GM18909 (cell line): ENCODE results near the gene IFI27L2.

ENCODE experiments used
- ATAC-seq: cut with Tn5 transposase; IDR thresholded peaks from one replicate; pipeline ENCODE4 v1.9.1; 2021; ENCODE audit warnings: mild to moderate bottlenecking; ENCODE audit not compliant: unreplicated experiment, poor library complexity

The IFI27L2 gene

DNA sequence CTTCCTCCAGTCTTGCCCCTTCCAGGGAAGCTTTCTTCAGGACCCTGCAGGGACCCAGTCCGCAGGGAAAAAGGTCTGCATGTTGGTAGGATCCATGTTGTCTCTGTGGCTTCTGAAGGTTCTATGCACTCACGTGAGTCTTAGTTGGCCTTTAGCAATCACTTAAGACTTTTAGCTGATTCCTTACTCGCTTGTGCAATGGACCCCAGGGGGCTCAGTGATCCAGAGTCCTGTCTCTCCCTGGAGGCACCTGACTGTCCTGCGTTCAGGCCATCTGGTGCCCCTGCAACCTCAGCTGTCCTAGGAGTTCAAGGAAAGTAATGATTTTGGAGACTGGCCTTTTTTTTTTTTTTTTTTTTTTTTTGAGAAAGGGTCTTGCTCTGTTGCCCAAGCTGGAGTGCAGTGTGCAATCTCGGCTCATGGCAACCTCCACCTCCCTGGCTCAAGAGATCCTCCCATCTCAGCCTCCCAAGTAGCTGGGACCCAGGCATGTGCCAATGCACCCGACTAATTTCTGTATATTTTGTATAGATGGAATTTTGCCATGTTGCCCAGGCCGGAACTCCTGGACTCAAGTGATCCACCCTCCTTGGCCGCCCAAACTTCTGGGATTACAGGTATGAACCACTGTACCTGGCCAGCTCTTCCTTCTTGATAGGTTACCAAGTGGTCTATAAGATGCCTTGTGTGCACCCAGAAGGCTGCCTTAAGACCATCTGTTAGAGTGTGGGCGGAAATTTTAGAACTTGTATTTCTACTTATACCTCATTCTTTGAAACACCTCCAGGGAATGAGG lies 4.6 kb downstream of the IFI27L2 start:
- ATAC-seq = no peak

DNA sequence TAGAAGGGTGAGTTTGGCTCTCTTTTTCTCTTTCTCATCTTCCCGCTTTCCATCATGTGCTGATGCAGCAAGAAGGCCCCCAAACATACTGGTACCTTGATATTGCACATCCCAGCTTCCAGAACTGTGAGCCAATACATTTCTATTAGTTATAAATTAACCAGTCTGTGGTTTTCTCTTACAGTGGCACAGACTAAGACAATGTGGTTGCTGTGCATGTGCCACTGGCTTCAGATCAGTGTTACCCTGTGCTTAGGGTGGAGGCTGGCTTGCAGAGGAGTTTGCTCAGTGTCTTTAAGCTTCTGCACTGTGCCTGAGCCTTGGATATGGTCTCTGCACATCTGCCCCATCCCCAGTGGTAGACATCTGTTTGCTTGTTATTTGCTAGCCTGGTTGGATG lies 5.5 kb downstream of the IFI27L2 start:
- no peak for ATAC-seq

DNA sequence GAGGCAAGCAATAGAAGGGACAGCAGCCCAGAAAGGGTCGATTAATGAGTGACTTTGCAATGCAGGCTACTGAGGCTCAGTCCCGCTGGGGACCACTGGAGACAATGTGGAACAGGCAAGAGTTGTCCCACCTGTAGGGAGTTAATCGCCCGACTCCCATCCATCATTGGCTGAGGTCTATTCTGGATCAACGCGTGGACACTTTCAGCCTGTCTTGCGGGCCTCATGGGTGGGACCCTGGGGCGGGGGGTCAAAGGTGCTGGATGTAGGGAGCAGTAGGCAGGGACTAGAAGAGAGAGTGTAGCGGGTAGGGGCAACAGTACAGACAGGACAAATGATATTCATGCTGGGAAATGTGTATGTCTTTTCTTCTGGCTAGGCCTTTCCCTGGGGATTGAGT lies 6.1 kb downstream of the IFI27L2 start:
- no peak for ATAC-seq

DNA sequence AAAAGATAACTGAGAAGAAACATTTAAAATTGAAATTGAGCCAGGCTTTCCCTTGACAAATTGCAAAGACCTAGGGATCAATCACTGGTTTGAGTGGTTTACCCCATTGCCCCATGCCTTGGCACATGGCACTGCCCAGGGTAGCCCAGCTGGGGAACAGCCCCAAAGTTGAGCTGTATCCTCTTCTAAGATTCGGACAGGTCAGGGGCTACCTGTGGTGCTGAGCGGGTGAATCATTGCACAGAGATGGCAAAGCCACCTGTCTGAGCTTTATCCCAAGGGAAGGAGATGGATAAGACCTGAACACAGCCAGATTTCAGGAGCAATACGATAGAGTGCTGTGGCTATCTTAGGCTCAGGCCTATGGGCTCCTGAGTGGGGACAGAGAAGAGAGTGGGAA lies 7.0 kb downstream of the IFI27L2 start:
- ATAC-seq = no peak

DNA sequence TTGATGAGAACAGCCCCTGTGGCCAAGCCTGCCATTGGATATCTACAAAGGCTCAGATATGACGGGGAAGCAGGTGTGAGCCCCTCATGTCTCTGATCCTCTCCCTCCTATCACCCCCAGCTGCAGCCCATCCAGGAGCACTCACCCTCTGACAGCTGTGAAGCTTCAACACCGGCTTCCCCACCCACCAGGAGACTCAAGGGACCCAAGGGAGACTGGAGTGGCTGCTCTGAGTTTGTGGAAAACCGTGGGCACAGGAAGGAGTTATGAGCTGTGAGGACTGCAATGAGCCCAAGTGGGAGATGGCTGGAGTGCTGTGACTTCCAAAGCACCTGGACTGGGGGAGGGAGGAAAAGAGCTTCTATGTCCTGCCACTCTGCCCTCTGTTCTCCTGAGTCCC lies 7.9 kb downstream of the IFI27L2 start:
- no peak for ATAC-seq

DNA sequence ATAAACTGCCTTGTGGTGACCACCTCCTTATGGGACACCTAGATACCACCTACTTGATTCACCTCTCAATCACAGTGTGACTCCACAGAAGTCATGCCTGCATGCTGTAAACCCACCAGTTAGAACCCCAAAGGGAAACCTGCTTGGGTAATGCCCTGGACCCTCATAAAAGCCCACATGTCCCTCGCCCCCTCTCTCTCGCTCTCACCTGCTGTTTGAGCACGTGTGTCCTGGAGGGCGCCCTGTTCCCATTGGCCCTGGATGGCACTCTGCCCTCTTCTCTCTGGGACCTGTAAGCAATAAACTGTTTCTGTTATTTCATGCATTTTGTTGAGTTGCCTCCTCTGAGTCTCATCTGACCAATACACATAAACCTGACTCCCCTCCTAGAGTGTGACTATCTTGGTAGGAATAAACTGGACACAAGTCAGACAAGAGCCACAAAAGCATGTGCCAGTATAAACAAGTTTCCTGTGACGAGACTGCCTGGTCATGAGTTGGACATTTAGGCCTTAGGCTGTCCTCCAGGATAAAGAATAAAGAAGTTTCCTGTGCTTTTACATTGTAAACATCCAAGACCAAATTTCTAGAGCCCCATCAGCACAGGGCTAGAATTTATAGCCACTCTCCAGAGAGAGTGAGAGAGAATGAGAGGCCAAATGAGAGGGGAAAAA lies 8.6 kb downstream of the IFI27L2 start:
- ATAC-seq = no peak

DNA sequence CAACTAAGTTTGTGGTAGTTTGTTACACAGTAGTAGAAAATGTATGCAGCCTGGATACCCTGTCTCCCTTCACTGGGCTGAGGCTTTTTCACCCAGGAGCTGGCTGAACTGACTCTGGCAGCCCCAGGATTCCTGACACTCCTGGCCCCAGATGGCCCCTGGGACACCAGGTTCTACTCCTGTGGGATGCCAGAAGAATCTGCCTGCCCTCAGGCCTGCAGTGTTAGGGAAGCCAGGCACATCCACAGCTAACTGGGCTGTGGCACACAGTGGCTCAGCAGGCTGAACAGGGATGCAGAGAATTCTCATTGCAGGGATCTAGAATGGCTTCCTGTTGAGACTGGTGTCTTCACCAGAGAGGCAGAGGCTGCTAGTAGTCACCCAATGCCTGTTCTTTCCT lies 10.3 kb downstream of the IFI27L2 start:
- ATAC-seq = no peak

DNA sequence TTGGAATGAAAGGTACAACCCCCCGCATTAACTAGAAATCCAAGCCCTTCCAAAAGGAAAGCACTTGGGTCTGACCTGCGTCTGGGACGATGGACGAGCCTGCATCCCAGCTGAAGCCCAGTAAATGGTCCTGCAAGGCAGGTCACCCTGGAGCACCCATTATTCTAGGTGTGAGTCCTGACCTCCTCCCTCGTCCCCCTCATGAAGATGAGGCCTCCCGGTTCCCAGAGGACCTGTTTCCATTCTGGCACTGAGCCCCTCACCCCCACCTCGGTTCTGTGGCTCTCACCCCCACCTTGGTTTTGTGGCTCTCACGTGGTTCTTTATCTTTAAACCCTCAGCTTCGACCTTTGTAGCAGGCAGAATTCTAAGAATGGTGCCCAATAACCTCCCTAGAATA lies 11.5 kb downstream of the IFI27L2 start:
- no peak for ATAC-seq

DNA sequence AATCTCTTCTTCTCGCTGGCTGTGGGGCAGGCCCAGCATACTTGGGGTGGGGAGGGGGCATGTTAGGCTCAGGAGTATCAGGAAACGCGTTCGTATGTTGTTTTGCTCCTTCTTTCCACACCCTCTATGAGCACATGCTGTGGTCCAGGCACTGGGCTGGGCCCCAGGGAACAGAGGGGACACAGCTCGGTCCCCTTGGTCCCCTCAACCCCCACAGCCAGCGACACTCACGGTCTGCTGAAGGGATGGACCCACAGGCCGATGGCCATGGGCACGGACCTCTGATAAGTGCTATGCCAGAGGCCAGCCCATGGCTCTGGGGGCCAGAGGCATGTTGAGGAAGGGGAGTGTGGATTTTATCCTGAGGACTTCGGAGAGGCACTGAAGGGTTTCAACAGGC lies 12.7 kb downstream of the IFI27L2 start:
- no peak for ATAC-seq

DNA sequence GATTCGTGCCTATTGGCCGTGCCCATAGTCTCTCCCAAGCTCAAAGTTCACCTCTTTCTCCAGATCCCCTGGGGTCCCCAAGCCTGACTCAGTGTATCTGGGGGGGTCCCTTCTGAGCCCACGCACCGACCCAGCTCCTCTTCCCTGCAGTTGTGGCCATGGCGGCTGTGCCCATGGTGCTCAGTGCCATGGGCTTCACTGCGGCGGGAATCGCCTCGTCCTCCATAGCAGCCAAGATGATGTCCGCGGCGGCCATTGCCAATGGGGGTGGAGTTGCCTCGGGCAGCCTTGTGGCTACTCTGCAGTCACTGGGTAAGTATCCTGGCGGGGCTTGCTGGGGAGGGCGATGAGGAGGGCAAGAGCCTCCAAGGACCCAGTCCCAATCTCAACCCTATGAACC lies 13.8 kb downstream of the IFI27L2 start:
- ATAC-seq = no peak

DNA sequence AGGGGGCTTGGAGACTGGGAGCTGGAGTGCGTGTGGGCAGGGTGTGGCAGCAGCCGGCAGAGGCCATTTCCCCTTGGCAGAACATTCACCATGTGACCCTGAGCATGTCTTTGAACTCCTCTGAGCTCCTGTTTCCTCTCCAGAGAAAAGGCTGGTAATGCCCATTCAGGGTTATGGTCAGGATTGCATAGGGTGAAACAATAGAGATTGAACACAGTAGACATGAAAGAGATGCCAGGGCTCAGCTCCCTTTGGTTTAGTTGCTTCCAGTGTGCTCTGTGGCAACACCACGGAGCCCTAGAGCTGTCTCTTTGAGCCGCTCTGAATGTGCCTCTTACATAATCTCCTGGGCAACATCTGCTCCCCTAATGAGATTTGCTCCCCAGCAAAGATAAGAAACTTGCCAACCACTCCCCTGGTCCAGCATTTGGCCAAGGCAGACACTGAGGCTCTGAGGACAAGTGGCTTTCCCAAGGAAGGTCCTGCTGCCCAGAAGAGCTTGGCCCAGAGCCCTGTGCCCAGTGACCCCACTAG lies 14.3 kb downstream of the IFI27L2 start:
- ATAC-seq = no peak

DNA sequence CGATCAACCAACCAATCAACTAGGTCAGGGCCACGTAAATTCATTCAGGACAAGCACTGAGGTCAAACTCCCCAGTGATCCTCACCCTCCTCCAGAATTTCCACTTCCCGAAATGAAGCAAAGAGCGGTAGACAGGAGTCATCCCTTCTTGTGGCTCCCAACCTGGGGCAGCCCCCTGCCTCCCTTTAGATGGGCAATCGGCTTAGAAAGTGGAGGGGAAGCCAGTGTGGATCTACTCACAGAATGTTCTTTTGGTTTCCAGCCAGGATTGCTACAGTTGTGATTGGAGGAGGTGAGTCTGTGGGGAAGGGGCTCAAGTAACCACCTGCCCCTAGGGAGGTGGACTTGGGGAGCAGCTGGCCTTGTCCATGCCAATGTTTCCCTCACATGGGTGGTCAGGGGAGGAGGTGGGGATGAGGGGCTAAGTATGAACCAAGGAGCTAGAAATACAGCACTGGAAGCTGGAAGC lies 14.8 kb downstream of the IFI27L2 start:
- no peak for ATAC-seq

DNA sequence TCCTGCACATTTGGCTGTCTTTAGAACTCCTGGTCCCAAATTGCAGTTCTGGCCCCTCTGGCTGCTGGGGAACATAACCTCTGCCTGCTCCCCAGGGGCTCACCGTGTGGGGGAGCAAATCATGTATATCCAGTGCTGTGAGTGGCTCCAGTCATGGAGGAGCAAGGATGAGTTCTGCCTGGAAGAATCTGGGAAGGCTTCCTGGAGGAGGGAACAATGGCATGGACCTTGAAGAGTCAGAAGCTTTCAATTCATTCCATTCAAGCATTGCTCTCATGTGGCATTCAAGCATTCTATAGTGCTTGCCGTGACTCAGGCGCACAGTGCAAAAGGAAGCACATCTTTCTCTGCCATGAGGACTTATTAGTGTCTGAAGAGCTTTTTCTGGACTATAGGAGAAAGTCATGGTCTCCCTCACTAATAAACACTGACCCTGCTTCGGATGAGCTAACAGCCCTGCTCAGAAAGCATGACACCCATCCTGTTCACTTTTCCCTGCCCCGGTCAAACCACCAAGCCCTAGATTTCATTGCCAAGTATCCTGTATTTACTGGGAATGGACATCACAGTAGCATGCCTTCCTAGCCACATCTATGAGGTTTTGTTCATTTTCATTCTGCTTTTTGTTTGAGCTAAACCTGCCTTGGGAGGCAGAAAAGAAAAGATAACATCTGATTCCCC lies 15.4 kb downstream of the IFI27L2 start:
- ATAC-seq = no peak

DNA sequence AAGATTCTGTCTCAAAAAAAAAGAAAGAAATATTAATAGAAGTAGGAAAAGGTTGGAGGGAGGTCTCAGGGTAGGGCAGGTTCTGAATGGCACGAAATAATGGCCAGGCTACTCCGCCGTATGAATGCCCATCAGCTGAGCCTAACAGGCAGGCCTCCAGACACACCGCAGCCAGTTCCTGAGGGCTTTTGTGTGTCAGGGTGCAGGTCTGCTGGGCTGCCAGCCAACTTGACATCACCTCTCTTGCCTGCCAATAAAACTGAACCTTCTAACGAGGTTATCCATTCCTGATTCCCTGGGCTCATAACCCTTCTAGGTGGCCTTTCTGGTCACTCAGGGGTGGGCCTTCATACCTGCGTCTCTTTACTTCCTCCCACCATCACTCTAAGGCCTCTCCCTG lies 15.9 kb downstream of the IFI27L2 start:
- ATAC-seq = no peak

DNA sequence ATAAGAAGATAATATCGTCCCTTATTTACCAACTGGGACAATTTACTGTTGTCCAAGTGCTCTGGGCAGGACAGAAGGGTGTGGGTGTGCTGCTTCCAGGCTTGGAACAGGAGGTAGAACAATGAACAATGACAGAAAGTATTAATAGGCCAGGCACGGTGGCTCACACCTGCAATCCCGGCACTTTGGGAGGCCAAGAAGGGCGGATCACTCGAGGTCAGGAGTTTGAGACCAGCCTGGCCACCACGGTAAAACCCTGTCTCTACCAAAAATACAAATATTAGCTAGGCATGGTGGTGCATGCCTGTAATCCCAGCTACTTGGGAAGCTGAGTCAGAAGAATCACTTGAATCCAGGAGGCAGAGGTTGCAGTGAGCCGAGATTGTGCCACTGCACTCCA lies 16.3 kb downstream of the IFI27L2 start:
- ATAC-seq = no peak

DNA sequence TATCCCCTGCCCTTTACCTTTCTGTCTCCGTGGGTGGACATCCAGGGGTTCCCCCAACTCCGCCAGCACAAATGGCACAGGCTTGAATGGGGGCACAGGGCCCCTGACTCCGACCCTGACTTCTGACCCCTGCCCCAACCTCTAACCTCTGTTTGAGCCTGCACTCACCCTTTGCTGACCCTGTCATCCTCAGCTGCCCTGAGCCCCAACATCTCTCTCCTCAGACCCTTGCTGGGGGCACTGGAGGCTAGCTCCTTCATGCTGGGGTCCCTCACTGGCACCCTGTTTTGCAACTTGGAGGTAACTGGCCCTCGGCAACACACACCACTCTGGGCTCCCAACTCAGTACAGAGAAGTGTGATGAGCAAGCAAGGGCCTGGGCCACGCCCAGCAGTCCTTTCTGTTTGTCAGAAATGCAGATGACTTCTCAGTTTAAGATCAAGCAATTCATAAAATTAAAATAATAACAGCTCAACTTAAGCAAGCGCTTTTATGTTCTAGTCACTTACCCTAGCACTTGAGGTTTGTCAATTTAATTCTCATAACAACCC lies 16.8 kb downstream of the IFI27L2 start:
- ATAC-seq = no peak

DNA sequence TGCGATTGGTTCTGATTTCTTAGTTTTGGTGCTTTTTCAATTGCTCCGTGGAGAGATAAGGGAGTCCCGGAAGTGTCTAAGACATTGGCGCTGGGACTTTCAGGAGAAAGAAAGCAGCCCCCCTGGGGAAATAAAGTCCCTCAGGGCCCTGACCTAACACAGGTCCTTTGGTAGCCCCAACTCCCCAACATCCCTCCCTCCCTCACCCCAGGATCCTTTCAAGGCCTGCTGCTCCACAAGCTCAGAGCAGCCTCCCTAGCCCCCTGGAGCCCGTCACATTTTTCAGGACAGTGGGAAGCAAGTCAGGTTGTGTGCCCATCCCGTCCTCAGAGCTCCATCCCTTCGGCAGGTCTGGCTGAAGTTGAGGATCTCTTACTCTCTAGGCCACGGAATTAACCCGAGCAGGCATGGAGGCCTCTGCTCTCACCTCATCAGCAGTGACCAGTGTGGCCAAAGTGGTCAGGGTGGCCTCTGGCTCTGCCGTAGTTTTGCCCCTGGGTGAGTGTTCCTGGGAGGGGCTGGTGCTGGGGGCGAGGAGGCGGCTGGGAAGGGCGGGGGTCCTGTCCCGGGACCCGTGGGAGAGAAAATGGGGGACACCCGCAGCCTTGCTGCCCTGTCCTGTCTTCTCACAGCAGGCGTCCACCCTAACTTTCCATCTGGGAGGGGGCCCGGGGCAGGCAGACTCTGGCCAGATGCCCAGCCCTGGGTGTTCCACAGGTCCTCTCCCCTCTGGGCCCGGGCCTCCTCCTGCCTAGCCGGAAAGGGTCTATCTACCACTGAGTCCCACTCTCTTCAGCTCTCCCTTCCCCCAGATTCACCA lies 17.9 kb downstream of the IFI27L2 start:
- no peak for ATAC-seq

DNA sequence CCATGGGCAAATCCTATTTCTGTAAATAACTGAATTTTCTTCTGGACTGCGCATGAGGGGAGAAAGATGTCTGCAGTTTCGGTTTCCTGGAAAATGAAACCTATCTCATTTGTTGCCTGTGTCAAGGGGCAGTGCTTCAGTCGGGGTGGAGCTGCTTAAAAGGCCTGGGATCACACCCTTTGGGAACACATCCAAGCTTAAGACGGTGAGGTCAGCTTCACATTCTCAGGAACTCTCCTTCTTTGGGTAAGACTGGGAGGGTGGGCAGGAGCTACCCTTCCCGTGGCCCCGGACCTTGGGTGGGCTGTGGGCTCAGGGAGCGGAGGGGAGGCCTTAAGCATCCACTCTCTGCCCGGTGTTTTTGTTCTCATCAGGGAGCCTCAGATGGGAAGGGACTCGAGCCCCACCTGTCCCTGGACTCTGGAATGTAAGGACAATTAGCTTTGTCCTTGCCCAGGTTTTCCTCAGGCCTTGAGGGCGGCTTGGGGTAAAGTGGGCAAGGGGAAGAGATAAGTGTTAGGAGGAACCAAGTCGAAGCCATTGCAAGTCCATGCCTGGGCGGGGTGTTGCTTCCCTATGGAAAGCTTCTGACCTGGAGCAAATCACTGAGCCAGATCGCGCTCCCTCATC lies 18.7 kb downstream of the IFI27L2 start, which contains the start of gene IFI27:
TSS of gene IFI27 (plus strand) at position 185 of the 630 bp plus-strand sequence.
- ATAC-seq = no peak

DNA sequence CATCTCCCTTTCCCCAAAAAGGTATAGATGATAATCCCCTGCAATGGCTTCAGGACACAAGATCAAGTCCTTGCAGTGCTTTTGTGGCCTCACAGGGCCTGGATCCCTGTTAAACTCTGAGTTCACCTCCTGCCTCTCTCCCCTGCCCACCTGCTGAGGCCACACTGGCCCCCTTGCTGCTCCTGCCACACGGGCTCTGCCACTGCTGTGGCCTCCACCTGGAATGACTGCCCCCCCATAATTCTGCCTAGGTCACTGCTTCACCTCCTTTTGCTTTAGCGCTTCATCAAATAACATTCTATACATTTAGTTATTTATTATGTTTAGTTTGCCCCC lies 19.5 kb downstream of the IFI27L2 start:
- no peak for ATAC-seq

DNA sequence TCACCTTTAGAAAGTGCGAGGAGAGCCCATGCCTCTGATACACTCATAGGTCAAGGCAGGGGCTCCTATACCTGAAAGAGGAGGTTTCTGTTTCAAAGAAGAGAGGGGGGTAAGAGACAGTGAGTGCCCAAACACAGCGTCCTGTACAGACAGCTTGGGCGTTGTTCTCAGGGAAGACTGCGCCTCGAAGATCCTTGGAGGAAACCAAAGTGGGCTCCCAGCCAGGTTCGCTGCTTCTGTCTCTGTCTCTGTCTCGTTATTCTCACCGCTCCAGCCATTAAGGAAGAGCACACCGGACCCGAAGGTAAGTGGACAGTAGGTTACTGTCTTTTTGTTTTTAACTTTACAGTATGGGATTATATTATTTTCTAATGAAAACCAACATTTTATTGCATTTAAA lies 24.7 kb downstream of the IFI27L2 start:
- no peak for ATAC-seq
